NCI-H1436 (cell line): Measurements from ENCODE around the gene KHNYN.
A peak's percentile ranks its signal among the peaks of the same experiment; 100 is the strongest.

ENCODE experiments used
- DNase-seq: peaks from one replicate; lab custom pipeline; 2025; lab: John Stamatoyannopoulos, UW

Gene KHNYN

DNA sequence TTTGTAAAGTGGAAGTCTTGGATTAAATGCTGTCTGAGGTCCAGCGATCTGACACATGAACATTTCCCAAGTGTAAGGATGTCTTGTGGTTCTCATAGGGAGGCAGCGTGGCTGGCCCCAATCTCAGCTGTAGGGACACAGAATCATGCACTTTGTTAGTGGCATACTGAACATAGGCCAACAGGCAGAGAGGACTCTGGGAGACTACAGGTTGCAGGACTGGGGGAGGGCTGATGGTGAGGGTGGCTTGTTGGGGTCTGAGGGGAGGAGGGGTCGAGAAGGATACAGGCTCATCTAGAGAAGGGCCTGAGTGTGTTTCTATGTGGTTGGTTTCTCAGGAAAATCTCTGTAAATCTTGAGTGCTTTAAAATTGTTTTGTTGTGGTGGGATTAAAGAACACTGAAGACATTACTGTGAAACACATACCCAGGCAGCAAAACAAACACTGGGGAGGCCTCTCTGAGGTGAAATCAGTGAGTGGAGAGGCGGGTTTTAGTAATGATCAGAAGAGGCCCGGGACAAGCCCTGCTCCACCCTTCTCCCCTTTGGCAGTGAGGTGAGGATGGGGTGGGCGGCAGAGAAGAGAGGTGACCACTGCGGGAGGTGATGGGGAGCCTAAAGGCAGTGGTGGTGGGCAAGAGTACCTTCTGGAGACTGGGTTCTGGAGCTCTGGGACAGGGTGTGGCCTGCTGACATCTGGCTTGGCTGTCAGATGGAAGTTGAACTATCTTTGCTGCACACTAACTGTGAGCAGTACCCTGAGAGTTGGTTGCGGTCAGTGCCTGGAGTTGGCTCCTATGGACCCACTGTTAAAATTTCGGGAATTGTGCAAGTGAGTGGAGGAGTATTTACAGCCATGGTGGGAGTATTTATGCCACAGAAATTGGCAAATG is 27.7 kb upstream of the KHNYN start:
- no peak for DNase-seq

DNA sequence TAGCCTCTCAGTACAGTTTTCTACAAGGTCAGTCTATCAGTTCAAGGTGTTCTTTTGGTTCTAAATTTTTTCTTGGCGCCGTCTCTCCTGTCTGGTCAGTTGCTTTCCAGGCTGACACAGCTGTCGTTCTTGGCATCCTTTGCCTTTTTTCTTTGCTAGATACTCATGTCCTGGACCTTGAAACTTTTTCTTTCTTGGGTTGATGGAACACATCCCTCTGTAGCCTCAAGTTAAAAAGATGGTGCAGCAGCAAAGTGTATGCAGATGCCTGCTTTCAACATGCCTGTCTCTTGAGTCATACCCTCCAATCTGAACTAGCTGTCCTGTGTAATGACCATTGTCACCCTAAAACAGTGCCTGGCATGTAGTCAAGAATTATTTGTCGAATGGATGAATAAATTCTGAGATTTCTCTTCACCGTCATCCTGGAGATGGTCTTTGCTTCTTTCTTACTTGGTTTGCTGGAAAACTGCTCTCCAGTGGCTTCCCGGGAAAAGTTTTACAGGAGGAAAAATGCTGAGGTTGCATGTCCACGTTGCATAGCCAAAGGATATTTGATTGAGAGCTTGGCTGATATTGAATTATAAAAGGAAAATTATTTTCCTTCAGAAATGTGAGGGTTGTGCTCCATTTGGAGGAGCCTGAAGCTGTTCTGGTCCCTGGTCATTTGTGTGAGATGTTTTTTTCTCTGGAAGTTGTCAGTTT is 26.3 kb upstream of the KHNYN start:
- no peak for DNase-seq

DNA sequence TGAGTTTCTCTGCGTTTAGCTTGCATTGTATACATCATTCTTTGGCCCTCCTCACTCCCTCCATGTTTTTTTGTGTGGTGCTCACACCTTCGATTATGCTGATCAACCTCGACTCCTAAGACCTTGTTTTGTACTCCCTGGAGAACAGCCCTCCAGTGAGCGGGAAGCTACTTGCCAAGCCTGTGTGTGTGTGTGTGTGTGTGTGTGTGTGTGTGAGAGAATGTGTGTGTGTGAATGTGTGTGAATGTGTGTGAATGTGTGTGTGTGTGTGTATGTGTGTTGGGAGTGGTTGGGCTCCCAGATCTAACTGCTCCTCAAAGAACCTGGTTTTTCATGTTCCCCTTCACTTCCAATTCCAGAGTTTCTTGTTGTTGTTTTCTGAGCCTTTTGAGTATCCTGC is 24.9 kb upstream of the KHNYN start:
- no peak for DNase-seq

DNA sequence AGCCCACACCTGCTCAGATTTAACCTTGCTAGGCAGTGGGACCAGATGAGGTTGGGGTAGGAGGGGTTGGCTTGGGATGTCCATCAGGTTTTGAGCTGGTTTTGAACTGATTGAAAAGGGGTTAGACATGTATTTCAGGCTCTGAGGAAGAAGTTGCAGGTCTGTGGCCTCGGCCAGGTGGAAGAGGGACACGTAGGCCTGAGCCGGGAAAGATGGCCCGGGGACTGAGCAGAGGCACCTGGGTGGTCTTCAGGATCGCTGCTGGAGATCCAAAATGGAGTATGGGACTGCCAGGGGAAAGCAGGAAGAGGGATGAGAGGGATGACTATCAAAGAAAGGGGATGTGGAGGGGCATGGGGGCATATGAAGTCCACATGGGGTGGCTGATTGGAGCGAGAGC is 23.3 kb upstream of the KHNYN start:
- no peak for DNase-seq

DNA sequence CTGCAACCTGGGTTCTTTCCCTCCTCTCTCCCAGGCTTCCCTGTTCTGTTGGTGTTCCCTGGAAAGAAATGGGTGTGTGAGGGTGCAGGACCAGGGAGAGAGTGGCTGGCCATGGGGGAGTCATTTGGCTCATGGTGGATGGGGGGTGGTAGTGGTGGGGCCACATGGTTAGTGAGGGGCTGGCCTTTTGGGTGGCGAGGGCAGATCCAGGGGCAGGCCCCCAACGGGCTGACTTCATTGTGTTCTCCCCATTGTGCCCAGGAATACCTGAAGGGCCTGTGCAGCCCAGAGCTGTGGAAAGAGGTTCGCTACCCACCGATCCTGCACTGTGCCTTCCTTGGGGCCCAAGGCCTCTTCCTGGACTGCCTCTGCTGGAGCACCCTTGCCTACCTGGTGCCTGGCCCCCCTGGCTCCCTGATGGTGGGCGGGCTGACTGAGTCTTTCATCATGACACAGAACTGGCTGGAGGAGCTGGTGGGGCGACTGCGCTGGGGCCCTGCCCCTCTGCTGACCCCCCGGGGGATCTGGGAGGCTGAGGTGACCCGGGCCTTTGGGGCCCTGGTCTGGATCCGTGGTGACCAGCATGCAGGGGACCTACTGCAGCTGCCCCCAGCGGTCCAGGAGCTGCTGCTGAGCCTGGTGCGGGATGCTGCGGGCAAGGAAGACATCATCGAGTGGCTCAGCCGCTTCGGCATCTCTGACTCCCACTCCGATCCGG is 22.0 kb upstream of the KHNYN start:
- no peak for DNase-seq

DNA sequence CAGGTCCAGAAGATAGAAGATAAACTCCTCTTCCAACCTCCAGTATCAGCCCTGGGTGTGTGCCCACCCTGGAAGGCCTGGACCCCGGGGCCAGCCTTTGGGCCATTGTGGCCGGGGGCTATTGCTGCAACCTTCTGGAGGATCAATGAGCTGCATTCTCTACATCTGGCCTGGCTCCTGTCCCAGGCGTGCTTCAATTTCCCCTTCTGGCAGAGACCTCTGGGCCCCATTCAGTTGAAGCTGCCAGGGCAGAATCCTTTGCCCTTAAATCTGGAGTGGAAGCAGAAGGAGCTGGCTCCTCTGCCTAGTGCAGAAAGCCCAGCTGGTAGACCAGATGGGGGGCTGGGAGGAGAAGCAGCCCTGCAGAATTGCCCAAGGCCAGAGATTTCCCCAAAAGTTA is 21.0 kb upstream of the KHNYN start:
- DNase-seq: no peak

DNA sequence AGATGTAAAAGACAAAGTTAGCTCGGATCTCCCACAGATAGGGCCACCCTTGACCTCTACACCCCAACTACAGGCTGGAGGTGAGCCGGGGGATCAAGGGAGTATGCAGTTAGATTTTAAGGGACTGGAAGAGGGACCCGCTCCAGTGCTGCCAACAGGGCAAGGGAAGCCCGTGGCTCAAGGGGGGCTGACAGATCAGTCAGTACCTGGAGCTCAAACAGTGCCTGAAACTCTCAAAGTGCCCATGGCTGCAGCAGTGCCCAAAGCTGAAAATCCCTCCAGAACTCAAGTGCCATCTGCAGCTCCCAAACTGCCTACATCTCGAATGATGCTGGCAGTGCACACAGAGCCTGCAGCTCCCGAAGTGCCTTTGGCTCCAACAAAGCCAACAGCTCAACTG is 20.6 kb upstream of the KHNYN start:
- no peak for DNase-seq

DNA sequence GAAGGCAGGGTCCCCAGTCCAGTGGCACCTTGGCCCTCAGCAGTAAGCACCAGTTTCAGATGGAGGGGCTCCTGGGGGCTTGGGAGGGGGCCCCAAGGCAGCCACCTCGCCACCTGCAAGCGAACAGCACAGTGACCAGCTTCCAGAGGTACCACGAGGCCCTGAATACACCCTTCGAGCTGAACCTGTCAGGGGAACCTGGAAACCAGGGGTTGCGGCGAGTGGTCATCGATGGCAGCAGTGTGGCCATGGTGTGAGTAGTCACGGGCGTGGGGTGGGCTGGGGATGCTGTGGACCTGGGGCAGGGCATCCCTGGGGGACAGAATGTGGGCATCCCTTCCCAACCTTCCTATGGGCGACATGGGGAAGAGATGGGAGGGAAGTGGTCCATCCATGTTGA is 19.8 kb upstream of the KHNYN start:
- DNase-seq: no peak

DNA sequence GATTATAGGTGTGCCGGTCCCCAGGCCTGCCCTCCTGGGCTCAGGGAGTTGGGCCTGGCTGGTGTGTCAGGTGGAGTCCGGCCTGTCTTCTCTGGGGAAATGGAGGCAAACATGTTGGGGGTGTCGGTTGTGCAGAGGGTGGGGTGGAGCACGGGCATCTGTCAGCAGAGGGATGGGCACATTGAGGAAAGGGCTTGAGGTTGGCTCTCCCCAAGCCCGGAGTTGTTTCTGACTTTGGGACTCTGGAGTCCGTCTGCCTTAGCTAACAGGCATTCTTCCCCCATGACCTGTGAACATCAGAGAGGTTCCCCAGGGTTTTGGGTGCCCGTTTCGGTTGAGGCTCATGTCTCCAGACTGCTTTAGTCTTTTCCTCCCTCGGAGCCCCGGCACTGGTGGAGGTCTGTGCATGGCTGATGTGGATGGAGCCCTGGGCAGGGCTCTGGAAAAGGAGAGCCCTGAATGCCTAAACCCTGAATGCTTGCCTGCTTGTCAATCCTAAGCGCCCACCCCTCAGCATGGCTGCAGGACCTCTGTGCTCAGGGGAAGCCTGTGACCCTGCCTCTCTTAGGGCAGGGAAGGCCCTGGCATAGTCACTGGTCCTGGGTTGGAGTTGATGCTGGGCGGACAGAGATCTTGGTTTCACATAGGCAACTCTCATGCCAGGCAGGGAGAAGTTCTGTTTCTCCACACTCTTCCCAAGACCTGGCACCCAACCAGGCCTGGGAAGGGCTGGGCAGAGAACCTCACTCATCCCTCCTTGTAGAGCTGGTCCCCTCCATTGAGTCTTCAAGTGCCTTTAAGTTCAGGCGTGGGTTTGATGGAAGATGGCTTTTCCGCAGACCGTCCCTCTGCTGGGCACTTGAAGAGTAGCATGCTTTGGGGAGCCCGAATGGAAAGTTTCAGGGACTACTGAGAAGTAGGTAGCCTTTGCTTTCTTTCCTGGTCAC is 18.0 kb upstream of the KHNYN start:
- DNase-seq: peak; percentile 6

DNA sequence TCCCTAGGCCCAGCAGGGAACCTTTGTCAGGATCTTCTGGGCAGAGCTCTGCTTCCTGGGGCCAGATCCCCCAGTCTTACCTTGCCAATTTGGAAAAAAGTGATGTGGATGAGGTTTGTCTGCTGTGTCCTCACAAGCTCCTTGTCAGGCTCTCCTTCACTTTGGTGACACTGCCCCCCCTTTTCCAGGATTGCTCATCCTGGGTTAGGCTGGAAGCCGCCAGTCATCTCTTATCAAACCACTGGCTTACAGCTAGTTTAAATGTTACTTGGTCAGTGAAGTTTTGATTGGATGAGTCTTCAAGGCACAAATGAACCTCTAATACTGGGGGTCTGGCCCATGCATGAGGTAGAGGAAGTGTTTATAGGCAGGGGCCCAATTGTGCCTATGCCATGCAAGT is 15.7 kb upstream of the KHNYN start:
- no peak for DNase-seq

DNA sequence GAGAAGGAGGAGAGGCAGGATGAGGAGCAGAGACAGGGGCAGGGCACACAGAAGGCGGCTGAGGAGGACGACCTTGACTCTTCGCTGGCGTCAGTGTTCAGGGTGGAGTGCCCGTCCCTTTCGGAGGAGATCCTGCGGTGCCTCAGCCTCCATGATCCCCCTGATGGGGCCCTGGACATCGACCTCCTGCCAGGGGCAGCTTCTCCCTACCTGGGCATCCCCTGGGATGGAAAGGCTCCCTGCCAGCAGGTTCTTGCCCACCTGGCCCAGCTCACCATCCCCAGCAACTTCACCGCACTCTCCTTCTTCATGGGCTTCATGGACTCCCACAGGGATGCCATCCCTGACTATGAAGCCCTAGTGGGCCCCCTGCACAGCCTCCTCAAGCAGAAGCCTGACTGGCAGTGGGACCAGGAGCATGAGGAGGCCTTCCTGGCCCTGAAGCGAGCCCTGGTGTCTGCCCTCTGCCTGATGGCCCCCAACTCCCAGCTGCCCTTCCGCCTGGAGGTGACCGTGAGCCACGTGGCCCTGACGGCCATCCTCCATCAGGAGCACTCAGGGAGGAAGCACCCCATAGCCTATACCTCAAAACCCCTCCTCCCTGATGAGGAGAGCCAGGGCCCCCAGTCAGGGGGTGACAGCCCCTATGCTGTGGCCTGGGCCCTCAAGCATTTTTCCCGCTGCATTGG is 14.9 kb upstream of the KHNYN start:
- no peak for DNase-seq

DNA sequence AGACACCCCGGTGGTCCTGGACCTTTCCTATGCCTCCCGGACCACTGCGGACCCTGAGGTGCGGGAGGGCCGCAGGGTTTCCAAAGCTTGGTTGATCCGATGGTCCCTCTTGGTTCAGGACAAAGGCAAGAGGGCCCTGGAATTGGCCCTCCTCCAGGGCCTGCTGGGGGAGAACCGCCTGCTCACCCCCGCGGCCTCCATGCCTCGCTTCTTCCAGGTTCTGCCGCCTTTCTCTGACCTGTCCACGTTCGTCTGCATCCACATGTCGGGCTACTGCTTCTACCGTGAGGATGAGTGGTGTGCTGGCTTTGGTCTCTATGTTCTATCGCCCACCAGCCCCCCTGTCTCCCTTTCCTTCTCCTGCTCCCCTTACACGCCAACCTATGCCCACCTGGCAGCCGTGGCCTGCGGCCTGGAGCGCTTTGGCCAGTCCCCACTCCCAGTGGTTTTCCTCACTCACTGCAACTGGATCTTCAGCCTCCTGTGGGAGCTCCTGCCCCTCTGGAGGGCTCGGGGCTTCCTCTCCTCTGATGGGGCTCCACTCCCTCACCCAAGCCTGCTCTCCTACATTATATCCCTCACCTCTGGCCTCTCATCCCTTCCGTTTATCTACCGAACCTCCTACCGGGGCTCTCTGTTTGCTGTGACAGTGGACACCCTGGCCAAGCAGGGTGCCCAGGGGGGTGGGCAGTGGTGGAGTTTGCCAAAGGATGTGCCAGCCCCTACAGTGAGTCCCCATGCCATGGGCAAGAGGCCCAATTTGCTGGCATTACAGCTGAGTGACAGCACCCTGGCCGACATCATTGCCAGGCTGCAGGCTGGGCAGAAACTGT is 14.1 kb upstream of the KHNYN start:
- no peak for DNase-seq

DNA sequence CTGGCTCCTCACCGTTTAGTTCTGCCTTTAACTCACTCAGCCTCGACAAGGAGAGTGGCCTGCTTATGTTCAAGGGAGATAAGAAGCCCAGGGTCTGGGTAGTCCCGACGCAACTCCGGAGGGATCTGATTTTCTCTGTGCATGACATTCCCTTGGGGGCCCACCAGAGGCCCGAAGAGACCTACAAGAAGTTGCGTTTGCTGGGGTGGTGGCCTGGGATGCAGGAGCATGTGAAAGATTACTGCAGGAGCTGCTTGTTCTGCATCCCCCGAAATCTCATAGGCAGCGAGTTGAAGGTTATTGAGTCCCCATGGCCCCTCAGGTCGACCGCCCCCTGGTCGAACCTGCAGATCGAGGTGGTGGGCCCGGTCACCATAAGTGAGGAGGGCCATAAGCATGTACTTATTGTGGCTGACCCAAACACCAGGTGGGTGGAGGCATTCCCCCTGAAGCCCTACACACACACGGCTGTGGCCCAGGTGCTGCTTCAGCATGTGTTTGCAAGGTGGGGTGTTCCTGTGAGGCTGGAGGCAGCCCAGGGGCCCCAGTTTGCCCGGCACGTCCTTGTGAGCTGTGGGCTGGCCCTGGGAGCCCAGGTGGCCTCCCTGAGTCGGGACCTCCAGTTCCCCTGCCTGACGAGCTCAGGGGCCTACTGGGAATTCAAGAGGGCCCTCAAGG is 13.4 kb upstream of the KHNYN start:
- no peak for DNase-seq

DNA sequence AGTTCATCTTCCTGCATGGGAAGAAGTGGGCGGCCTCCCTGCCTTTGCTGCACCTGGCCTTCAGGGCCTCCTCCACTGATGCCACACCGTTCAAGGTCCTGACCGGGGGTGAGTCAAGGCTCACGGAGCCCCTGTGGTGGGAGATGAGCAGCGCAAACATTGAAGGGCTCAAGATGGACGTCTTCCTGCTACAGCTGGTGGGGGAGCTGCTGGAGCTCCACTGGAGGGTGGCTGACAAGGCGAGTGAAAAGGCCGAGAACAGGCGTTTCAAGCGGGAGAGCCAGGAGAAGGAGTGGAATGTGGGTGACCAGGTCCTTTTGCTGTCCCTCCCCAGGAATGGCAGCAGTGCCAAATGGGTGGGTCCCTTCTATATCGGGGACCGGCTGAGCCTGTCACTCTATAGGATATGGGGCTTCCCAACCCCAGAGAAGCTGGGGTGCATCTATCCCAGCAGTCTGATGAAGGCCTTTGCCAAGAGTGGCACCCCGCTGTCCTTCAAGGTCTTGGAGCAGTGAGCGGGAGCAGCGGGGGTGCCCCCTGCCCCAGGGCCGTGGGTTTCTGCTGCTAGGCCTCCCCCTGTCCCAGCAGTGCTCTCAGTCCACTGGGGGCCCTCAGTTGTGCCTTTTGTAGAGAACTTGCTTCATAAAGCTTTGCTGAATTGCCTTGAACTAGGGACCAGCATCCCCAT is 12.7 kb upstream of the KHNYN start:
- DNase-seq: no peak

DNA sequence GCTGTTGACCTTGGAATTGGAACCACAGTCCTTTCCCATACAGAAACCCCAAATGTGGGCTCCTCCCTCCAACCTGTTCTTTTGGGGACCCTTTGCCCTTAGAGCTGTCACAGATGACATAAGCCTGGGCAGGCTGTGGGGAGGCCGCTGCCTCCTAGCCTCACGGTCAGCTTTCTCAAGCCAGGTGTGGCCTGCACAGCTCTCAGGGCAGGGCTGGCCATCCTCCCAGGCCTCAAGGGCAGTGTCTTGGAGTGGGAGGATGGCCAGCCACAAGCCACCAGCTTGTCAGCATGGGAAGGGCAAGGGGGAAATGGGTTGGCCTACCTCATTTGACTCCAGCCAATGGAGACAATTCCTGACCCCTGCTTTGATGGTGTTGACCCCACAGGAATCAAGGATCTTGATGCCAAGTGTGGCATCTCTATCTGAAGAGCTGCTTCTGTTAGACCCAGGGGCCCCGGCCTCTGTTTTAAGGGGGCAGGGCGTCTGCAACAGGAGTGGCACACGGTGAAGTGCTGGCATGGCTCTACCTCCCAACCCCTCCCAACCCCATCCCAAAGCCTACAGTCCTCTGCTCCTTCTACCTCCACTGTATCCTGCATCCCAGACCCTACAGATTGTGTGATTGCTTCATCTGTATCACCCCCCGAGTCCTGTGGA is 11.8 kb upstream of the KHNYN start:
- DNase-seq: no peak

DNA sequence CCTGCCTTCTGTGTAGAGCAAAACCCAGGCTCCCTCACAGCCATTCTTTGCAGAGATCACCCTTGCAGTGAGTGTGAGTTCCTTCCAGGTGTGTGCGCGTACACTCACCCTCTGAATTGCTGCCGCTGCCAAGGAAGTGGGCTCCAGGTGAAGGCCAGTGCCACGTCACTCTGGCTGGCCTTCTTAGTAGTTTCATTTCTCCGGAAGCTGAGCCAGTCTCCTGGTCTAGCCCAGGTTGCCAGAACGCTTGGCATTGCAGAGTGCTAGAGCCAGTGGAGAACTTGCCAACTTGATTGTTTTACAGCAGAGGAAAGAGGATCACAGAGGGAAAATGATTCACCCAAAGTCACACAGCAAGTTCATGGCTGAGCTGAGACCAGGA is 11.3 kb upstream of the KHNYN start:
- DNase-seq: no peak

DNA sequence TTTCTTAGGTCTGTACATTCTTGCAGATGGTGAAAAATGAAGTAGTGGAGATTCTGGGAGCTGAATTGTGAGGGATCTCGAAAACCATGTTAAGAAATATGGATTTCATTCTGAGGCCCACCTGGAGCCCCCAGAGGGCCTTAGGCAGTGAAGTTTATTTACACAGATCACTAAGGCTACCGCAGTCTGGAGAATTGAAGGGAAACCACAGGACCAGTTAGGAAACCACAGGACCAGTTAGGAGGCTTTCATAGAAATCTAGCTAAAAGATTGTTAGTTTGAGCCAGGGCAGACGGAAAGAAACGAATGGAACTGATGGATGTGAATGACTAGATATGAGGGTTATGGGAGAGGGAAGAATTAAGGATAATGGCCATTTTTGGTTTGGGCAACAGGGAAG is 7.5 kb upstream of the KHNYN start:
- DNase-seq: no peak
